IMR-90 (cell line): ENCODE results near the gene DENND1A. TPM values are rescaled to one million over a fixed set of nuclear protein-coding genes. Genes with fewer than 3 reads are reported as not detected.

Experiments used
- ATAC-seq: fragments of 200-7000 bp; cut with Tn5 transposase; 2 replicates; pipeline ENCODE4 v1.9.1; 2020; ENCODE audit warnings: low read depth, mild to moderate bottlenecking, moderate library complexity
- BruUV-seq: library from RNA; stranded (reverse); fragments of 400-500 nt; replicated peaks from 2 replicates; lab custom pipeline; 2021; lab: Mats Ljungman, UMichigan
- CTCF ChIA-PET: fragments of 300-600 bp; formaldehyde crosslinking; extraction: SDS; loops from one replicate; lab custom pipeline; 2021; ENCODE audit warnings: antibody characterized with exemption; lab: Yijun Ruan, JAX
- POLR2A ChIA-PET: fragments of 300-600 bp; sonication (Branson Sonifier 250); formaldehyde crosslinking; loops from one replicate; lab custom pipeline; 2022; ENCODE audit warnings: antibody characterized with exemption; ENCODE audit not compliant: unreplicated experiment; lab: Charles Lee
- DNase-seq: peaks from one replicate; pipeline ENCODE4 v3.0.0; 2013
- H2AFZ ChIP-seq: replicated peaks from 2 replicates; pipeline ENCODE3; 2013; ENCODE audit warnings: low read length, mild to moderate bottlenecking; ENCODE audit not compliant: poor library complexity
- H2AK5ac ChIP-seq: 2 replicates; pipeline ENCODE4 v1.6.1; 2013; ENCODE audit warnings: low read depth, low read length, inconsistent platforms
- H2AK9ac ChIP-seq: replicated peaks from 2 replicates; pipeline ENCODE3; 2013; ENCODE audit warnings: mild to moderate bottlenecking, low read depth, low read length, moderate library complexity; ENCODE audit not compliant: poor library complexity
- H2BK120ac ChIP-seq: 2 replicates; pipeline ENCODE4 v1.6.1; 2013; ENCODE audit warnings: low read depth, low read length, inconsistent platforms
- H2BK15ac ChIP-seq: 3 replicates; pipeline ENCODE4 v1.6.1; 2013; ENCODE audit warnings: low read depth, low read length, inconsistent platforms
- H2BK20ac ChIP-seq: 2 replicates; pipeline ENCODE4 v1.6.1; 2013; ENCODE audit warnings: low read depth, mild to moderate bottlenecking, inconsistent platforms, low read length, moderate library complexity
- H2BK5ac ChIP-seq: 2 replicates; pipeline ENCODE4 v1.6.1; 2013; ENCODE audit warnings: mild to moderate bottlenecking, low read depth, low read length, inconsistent platforms; ENCODE audit not compliant: poor library complexity, severe bottlenecking
- H3K14ac ChIP-seq: replicated peaks from 2 replicates; pipeline ENCODE4 v1.6.1; 2013; ENCODE audit warnings: low read depth, low read length, inconsistent platforms
- H3K18ac ChIP-seq: 2 replicates; pipeline ENCODE4 v1.6.1; 2013; ENCODE audit warnings: low read depth, low read length, control low read depth
- H3K23ac ChIP-seq: 2 replicates; pipeline ENCODE4 v1.6.1; 2013; ENCODE audit warnings: low read depth, low read length, inconsistent platforms
- H3K27ac ChIP-seq: 2 replicates; pipeline ENCODE4 v1.5.1; 2013; ENCODE audit warnings: mild to moderate bottlenecking, control low read depth, low read length; ENCODE audit not compliant: insufficient read depth
- H3K27me3 ChIP-seq: 2 replicates; pipeline ENCODE4 v1.6.1; 2013; ENCODE audit warnings: low read length; ENCODE audit not compliant: control insufficient read depth, insufficient read depth
- H3K36me3 ChIP-seq: 2 replicates; pipeline ENCODE4 v1.6.1; 2013; ENCODE audit warnings: low read length, mixed read lengths; ENCODE audit not compliant: control insufficient read depth, insufficient read depth
- H3K4ac ChIP-seq: 2 replicates; pipeline ENCODE4 v1.6.1; 2013; ENCODE audit warnings: low read depth, low read length, inconsistent platforms
- H3K4me1 ChIP-seq: 2 replicates; pipeline ENCODE4 v1.6.1; 2013; ENCODE audit warnings: low read length, mixed read lengths; ENCODE audit not compliant: control insufficient read depth, insufficient read depth
- H3K4me2 ChIP-seq: 2 replicates; pipeline ENCODE4 v1.6.1; 2013; ENCODE audit warnings: low read depth, mild to moderate bottlenecking, control low read depth, low read length, moderate library complexity
- H3K4me3 ChIP-seq: 2 replicates; pipeline ENCODE4 v1.5.1; 2013; ENCODE audit warnings: low read depth, mild to moderate bottlenecking, control low read depth, low read length, moderate library complexity; ENCODE audit not compliant: insufficient read depth
- H3K56ac ChIP-seq: 2 replicates; pipeline ENCODE4 v1.6.1; 2013; ENCODE audit warnings: low read length, inconsistent platforms; ENCODE audit not compliant: insufficient read depth; ENCODE audit errors: extremely low read depth
- H3K79me1 ChIP-seq, 2 experiments: 2 replicates each; pipeline ENCODE4 v1.6.1; 2013; ENCODE audit warnings: low read length in 2 of 2, inconsistent platforms in 1 of 2, low read depth in 1 of 2
- H3K9ac ChIP-seq: 2 replicates; pipeline ENCODE4 v1.6.1; 2013; ENCODE audit warnings: low read depth, low read length, control low read depth
- H3K9me1 ChIP-seq: 2 replicates; pipeline ENCODE4 v1.6.1; 2013; ENCODE audit warnings: low read length, inconsistent platforms; ENCODE audit not compliant: insufficient read depth
- H3K9me3 ChIP-seq: 2 replicates; pipeline ENCODE4 v1.6.1; 2013; ENCODE audit warnings: low read length; ENCODE audit not compliant: control insufficient read depth, insufficient read depth
- H4K20me1 ChIP-seq: 2 replicates; pipeline ENCODE4 v1.6.1; 2013; ENCODE audit warnings: low read length, inconsistent platforms; ENCODE audit not compliant: insufficient read depth
- H4K5ac ChIP-seq: 2 replicates; pipeline ENCODE4 v1.6.1; 2013; ENCODE audit warnings: mild to moderate bottlenecking, low read depth, low read length, control low read depth
- H4K8ac ChIP-seq, 2 experiments: 2 replicates each; pipeline ENCODE4 v1.6.1; 2013; ENCODE audit warnings: low read depth in 2 of 2, low read length in 2 of 2, control low read depth in 1 of 2, inconsistent platforms in 1 of 2
- H4K91ac ChIP-seq: 2 replicates; pipeline ENCODE4 v1.6.1; 2013; ENCODE audit warnings: low read depth, low read length, inconsistent platforms; ENCODE audit not compliant: insufficient read depth
- CEBPB ChIP-seq: IDR thresholded peaks from 2 replicates; pipeline ENCODE4 v1.6.1; 2012; ENCODE audit warnings: low read depth, low read length, improper control_type of control experiment
- ELK1 ChIP-seq: fragments of 150-350 bp; IDR thresholded peaks from 2 replicates; pipeline ENCODE4 v1.6.1; 2016; ENCODE audit warnings: low read depth, mild to moderate bottlenecking, low read length, moderate library complexity, borderline replicate concordance
- MXI1 ChIP-seq: IDR thresholded peaks from 2 replicates; pipeline ENCODE4 v1.6.1; 2012; ENCODE audit warnings: low read depth, mild to moderate bottlenecking, low read length, moderate library complexity, borderline replicate concordance
- POLR2A ChIP-seq: IDR thresholded peaks from 2 replicates; pipeline ENCODE4 v1.6.1; 2012; ENCODE audit warnings: mild to moderate bottlenecking, low read depth, low read length
- RAD21 ChIP-seq: IDR thresholded peaks from 2 replicates; pipeline ENCODE4 v1.6.1; 2012; ENCODE audit warnings: low read length, improper control_type of control experiment
- RFX5 ChIP-seq: IDR thresholded peaks from 2 replicates; pipeline ENCODE4 v1.8.0; 2012; ENCODE audit warnings: low read depth, mild to moderate bottlenecking, low read length, moderate library complexity
- WGBS, 2 experiments: methylation state at CpG; one replicate each; pipeline versions ENCODE4 v1.1.5 to v1.1.7; 2013; ENCODE audit warnings: missing lambda C conversion rate in 2 of 2; ENCODE audit not compliant: insufficient read length in 1 of 2; ENCODE audit errors: extremely low coverage in 2 of 2; 5-methylcytosine and 5-hydroxymethylcytosine counted together
- dilution Hi-C: fragments of 300-500 bp; cut with HindIII; formaldehyde crosslinking; loops from one replicate; pipeline ENCODE4 v1.14.3; 2018; ENCODE audit warnings: low sequenced_read_pairs; ENCODE audit not compliant: unreplicated experiment
- in situ Hi-C: fragments of 300-500 bp; cut with MboI; formaldehyde crosslinking; loops from 3 replicates; pipeline ENCODE4 v1.14.3; 2019; ENCODE audit warnings: low sequenced_read_pairs, inconsistent platforms, mixed read lengths
- intact Hi-C: fragments of 100-400 bp; cut with micrococcal nuclease; formaldehyde crosslinking; loops from 2 replicates; pipeline ENCODE4 v1.10.0; 2022
- polyA plus RNA-seq, 3 experiments: library from polyadenylated mRNA; depleted of rRNA; stranded (reverse); fragments of >200 nt; gene quantifications; 2 replicates each; pipeline ENCODE4 v1.2.3, GENCODE V29; 2012; ENCODE audit warnings: low replicate concordance in 1 of 3
- total RNA-seq: library from RNA; depleted of rRNA; stranded (reverse); fragments of >200 nt; gene quantifications from 2 replicates; pipeline ENCODE4 v1.2.3, GENCODE V29; 2012

Gene DENND1A
- total and polyA plus RNA-seq, 2 of the 4 experiments (the other 2 are of a cell fraction): 21.4 to 27.6 TPM

- no TSS peak for BruUV-seq
- 100% methylated on average over 1 of the region's 5 CpGs; no CpG with 5 or more reads in 1 of the 2 experiments for WGBS, 2 experiments
- H4K91ac ChIP-seq: no peak overlapping the region
- H2AK9ac ChIP-seq: no peak overlapping the region
- intact Hi-C loops (no loop called here), dilution Hi-C loops (no loop called here), in situ Hi-C loops (no loop called here)
- H2BK15ac ChIP-seq: no peak overlapping the region
- H4K8ac ChIP-seq: no peak overlapping the region
- no peak overlapping the region for H3K9ac ChIP-seq
- ATAC-seq: no peak
- DNase-seq: no peak
- H2AK5ac ChIP-seq: no peak overlapping the region
- H3K4ac ChIP-seq: no peak overlapping the region
- H3K27ac ChIP-seq: no peak overlapping the region
- H3K27me3 ChIP-seq: no peaks in the 10 kb centered on the region
- TF ChIP-seq RAD21 (no peak), RFX5 (no peak), CEBPB (no peak), POLR2A (no peak), MXI1 (no peak), ELK1 (no peak)
- POLR2A ChIA-PET: no interaction called here
- no peak overlapping the region for H4K5ac ChIP-seq
- H3K4me1 ChIP-seq: no peaks in the 10 kb centered on the region
- no peak overlapping the region for H3K14ac ChIP-seq
- no peaks in the 10 kb centered on the region for H3K9me3 ChIP-seq
- H3K56ac ChIP-seq: no peak overlapping the region
- no peak overlapping the region for H3K4me2 ChIP-seq
- peaks cover 8% of the 10 kb centered on the region; the same call in 1 of the 2 replicates for H3K9me1 ChIP-seq
- H2BK20ac ChIP-seq: no peak overlapping the region
- no peak overlapping the region for H3K18ac ChIP-seq
- no peak overlapping the region for H3K4me3 ChIP-seq
- no peak overlapping the region for H2AFZ ChIP-seq
- no peak overlapping the region for H2BK5ac ChIP-seq
- no peak overlapping the region for H3K23ac ChIP-seq
- no peaks in the 10 kb centered on the region for H3K36me3 ChIP-seq
- CTCF ChIA-PET: no interaction called here
- H3K79me1 ChIP-seq: no peaks in the 10 kb centered on the region
- H2BK120ac ChIP-seq: no peak overlapping the region
- no peaks in the 10 kb centered on the region for H4K20me1 ChIP-seq
These were observed 324.6 kb downstream of the DENND1A start for GRCh38 chr9:123605286-123605685.
